Activated CD8-positive, alpha-beta memory T cell treated with anti-CD3 and anti-CD28 coated beads, Interleukin-2, amount 50 U/mL, for 1 hour (primary cell): Measurements from ENCODE around the gene GLRX.
"Not testable (repeated sequence)": the region's sequence is repeated elsewhere in the genome, so short reads cannot be mapped to it uniquely, and the experiment has no call there.

ENCODE experiments used
- DNase-seq: peaks from one replicate; pipeline ENCODE4 v3.0.0-alpha.2; 2020; ENCODE audit errors: extremely low read depth

GLRX gene

GRCh38 chr5:95822542-95823181, at the start of gene GLRX:
Gene GLRX (minus strand): TSS chr5:95822726. CDS start chr5:95822662, 64 bp downstream.
- DNase-seq: no peak

- DNase-seq: no peak
Observed at GRCh38 chr5:95871146-95871806, 48.8 kb upstream of the GLRX start.

- DNase-seq: no peak
Observed at GRCh38 chr5:95870105-95870672, 47.7 kb upstream of the GLRX start.

DNA sequence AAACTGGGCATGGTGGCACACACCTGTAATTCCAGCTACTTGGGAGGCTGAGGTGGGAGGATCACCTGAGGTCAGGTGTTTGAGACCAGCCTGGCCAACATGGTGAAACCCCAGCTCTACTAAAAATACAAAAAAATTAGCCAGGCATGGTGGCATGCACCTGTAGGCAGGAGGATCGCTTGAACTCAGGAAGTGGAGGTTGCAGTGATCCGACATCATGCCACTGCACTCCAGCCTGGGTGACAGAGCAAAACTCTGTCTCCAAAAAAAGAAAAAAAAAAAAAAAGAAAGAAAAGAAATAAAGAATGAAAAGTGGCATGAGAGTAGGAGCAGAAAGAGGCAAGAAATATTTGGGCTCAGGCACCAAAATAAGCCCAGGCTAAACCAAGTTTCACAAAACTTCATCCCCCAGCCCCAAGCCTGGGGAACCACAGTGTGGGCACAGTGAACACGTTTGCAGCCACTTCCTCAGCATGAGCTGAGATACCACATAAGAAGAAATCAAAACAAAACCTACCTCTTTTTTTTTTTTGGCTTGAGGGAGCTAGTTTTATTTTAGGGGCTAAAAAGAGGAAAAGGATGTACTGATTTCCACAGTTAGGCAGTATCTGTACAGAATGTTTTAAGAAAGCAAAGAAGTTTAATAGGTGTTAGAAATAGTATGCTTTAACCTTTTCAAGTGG, 46.8 kb upstream of the GLRX start:
- DNase-seq: not testable (repeated sequence)

DNA sequence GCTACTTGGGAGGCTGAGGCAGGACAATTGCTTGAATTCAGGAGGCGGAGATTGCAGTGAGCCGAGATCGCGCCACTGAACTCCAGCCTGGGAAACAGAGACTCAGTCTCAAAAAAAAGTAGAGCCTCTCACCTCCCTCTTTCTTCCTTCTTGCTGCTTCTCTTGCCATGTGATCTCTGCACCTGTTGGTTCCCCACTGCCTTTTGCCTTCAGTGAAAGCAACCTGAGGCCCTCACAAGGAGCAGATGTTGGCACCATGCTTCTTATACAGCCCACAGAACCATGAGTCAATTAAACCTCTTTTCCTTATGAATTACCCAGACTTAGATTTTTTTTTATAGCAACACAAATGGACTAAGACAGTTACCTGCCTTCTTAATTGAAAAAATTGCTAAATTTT, 45.6 kb upstream of the GLRX start:
- DNase-seq: no peak

DNA sequence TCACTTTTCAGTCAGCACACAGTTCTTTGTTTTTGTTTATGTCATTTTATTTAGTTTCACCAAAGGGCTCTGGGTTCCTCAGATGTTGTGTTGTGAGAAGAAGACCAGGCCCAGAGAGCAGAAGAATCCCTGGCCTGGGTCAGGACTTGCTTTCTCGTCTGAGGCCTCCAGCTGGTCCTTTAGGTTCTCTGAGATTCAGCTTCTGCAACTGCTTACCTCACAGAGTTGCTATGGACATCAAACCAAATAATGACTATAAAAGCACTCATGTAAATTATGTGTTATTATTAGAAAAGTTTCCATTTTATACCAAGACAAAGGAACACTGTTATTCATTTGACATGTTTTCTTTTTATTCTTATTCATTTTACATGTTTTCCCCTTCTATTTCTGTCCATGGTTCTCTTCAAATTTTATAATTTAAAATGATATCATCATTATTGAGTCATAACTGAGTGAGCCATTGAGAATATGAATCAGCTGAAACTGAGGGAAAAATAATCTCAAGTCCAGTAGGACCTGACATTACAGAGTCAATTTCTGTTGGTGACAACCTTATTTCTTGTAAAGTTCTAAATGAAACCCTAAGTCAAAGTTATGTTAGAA, 44.0 kb upstream of the GLRX start:
- no peak for DNase-seq

DNA sequence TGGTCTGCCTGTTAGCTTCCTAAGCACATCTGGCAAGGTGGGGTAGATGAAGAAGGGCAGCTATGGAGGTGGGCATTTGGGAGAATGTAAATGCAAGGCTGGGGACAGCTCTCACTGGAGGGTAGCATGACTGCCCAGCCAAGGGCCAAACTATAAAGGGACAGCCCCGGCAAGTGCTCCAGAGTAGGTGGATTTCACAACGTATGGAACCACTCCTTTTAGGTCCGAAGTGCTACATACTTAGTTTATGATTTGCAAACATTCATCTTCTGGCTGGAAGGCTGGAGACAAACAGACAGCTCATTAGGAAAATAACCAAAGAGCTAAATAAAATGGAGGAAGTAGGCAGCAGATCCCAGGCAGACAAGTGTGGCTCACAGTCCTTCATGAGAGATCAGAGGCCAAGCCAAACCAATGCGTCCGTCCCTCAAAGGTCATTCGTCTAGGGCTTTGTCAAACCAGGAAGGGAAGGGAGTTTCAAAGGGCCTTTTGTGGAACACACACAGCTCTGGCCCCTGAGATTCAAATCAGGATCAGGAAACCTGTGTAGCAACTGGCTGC, 42.5 kb upstream of the GLRX start:
- DNase-seq: no peak

DNA sequence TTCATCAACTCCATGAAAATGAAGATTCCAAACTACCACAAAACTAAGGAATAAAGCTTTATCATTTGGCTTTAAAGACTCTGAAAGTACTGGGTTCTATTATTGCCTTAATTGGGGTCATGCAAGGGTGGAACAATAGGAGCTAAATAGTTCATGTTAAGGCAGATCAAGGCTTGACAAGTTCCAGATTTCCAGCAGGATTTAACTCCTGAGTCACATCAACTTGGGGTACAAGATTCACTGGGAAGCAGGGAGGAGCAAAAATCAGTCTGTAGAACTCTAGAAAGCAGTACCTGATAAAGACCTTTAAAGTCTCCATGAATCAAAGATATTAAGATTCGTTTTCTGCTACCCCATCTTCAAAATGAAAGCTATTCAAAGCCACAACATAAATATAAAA, 41.9 kb upstream of the GLRX start:
- DNase-seq: no peak

DNA sequence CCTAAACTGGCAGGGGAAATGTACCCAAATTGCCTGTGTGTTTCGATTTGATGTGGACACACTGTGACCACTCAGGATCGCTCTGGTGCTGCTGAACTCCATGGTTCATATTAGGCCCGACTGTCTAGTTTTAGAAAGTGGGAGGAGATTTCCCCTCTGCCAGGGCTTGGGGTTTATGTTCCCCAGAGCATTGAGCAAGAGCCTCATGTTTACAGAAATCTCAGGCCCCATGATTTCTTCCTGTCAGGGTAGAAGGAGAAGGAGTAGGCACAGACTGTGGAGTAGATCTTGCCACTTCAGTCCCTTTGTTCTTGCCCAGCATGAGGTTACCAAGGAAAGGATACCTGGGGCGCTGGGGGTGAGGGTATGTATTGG, 40.8 kb upstream of the GLRX start:
- no peak for DNase-seq

- DNase-seq: no peak
Observed at GRCh38 chr5:95862671-95863382, 40.3 kb upstream of the GLRX start.

- no peak for DNase-seq
Observed at GRCh38 chr5:95861864-95862561, 39.5 kb upstream of the GLRX start.

DNA sequence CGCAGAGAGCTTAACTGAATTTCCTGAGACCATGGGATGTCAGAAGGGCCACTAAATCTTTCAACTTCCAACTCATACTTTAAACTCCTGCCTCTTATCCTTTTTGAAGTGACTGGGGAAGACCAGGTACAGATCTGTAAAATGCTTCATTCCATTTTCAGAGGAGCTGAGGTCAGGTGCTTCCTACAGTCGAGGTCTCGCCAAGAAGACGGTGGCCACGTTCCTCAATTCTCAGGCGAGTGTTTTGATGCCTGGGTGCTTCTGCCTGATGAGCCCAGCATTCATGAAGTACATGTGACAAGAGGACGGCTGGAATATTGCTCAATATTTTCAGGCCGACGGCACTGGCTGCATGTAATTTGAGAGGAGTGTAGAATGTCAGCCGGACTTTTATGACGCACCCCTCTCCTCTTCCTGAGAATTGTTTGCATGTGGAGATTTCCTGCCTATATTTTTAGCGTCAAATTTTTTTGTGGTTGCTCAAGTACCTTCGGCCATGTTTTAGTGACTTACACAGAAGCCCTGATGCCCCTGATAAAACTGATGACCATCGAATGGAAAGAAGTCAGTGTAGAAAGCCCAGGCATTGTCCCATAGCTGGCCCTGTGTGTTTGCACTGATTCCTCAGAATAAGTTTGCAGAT, 38.8 kb upstream of the GLRX start:
- DNase-seq: no peak

DNA sequence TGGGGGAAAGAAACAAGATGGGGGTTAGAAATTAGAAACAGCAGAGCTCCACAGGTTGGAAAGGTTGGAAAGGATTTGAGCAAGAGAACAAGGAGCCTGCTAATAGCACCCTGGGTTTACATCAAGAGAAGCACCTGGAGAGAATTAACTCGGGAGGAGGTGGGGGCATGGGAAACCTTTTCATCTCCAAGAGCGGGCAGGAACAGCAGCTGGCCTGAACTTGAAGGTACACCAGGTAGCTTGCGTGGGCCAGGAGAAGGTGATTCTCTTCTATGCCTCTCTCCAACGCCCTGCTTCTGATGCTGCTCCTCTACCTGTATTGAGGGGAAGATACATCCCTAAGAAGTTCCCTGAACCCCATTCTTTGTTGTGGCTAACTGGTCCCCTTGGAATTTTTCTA, 37.1 kb upstream of the GLRX start:
- DNase-seq: no peak

DNA sequence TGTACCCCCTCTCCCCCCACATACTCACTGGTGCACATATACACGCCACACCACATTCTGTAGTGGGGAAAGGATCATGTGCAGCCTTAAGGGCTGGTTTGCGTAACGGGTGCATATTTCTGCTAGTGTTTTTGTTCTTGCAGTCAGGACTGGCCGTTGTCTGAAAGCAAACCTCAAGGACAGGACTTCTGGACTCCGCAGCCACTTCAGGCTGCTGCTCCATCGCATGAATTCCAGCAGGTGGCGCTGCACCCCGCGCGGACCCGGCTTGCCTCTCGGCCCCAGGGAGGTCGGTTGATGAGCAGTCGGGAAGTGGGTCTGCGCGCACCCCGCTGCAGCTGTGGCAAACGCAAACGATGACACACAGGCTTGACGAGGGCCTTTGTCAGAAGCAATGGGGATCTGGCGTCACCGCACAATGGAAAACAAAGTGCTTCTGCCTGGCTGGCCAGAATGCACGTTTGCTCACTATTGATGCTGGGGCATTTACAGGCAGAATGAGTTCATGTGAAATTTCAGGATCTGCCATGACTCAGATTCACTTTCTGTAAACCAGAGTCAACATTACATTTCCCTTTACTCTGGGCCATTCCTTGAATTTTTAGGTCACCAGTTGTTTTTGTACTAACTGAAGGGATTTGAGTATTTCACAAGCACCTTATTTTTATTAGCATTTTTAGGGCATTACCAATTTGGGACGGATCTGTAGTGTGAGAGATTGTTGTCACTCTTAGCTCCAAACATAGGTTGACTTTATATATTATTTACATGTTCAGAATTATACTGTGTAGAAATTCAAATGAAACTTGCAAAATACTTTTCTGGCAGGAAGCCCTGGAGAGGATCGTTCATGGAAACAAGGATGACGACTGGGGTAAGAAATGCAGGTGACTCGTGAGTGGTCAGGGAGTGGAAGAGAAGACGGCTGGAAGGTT, 36.4 kb upstream of the GLRX start:
- peak; percentile 88 for DNase-seq

DNA sequence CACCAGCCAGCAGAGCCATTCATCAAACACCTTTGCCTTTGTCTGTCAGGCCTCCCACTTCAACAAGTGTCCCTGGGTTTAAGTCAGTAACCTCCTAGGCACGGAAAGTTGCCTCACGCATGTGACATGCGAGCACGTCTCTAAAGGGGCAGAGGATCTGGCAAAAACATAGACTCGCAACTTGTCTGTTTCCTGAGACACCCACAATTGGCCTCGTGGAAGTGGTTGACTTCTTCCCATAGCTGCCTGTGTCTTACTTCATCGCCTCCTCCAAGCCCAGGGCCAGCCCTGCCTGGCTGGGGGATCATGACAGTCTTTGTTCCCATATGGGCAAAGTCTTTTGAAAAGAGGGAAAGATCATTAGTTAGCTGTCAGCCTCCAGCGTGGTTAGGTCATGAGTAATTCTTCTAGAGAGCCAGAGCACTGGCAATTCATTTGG, 35.5 kb upstream of the GLRX start:
- DNase-seq: no peak

DNA sequence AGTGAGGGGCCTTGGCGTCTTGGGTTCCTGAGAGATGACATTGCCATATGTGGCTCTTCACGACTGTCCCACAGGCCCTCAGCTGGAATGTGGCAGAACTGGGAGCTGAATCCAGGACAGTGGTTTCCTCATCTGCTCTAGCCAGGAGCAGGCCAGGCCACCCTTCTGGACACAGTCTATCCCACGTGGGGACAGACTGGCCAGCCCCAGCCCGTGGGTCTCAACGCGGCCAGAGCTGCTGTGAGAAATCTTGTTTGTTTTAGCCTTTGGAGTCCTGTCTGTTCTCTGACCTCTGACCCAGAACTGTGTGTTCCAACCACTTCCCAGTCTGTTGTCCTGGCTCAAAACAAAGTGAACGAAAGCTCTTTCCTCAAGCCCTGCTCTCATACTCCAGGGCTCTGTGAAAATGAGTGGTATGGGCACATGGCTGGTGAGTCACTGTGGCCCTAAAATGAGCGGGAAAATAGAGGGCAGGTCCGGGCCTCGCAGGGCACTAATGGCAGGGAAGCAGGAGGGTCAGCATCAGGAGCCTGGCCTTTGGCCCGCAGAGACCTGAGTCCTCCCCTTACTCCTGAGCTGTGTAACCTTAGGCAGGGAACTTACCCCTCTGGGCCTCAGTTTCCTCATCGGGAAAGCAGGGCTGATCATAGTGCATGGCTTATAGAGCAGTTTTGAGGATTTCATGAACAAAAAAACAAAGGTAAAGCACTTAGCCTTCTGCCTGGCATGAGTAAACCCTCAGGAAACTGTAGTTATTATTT, 34.8 kb upstream of the GLRX start:
- no peak for DNase-seq

GRCh38 chr5:95856501-95856981, 34.0 kb upstream of the GLRX start:
- no peak for DNase-seq

DNA sequence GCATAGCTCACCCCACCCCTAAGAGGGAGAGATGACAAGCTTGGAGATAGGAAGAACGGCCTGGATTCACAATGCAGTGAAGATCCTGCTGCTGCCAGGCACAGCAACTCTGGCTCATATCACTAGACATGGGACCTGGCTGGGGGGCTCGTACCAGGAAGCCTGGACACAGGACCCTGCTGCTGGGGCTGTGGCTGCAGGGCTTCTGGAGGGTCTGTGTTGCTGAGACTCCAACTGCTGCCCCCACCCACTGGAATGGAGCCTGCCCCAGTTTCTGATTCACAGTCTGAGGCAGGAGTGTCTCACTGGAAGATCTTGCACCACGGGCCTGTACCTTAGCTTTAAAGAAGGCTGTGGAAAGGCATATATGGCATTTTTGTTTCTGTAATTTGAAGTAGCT, 31.0 kb upstream of the GLRX start:
- no peak for DNase-seq
